Left colon (tissue), 2 donors: ENCODE results near the gene ABCA2. TPM values are rescaled to one million over a fixed set of nuclear protein-coding genes. Genes with fewer than 3 reads are reported as not detected.
A peak's percentile ranks its signal among the peaks of the same experiment; 100 is the strongest.
"Not testable (repeated sequence)": the region's sequence is repeated elsewhere in the genome, so short reads cannot be mapped to it uniquely, and the experiment has no call there.

ENCODE experiments used
- ATAC-seq: fragments of 200-7000 bp; cut with Tn5 transposase; one replicate; pipeline ENCODE4 v1.9.1; 2020; ENCODE audit warnings: mild to moderate bottlenecking, moderate library complexity
- DNase-seq, 2 donors: peaks; one replicate each; pipeline ENCODE4 v3.0.0-alpha.2; 2020
- intact Hi-C, 2 donors: fragments of 100-400 bp; cut with DNase I in 1 of 2; cut with micrococcal nuclease in 1 of 2; formaldehyde crosslinking; loops; one replicate each; pipeline versions ENCODE4 v1.11.2 to v1.14.0; 2022; cut with DNase I, micrococcal nuclease
- total RNA-seq, 2 donors: library from RNA; stranded (reverse); fragmentation: NEBNext Ultra II Directional; extraction: Animal tissue kit (Norgen Biotek cat#: 25700); gene quantifications; one replicate each; pipeline ENCODE4 v1.2.1, GENCODE V29; 2021
- donor health status: DM: no; HTN: no; CAD: no.
- donor health status: DM: yes; HTN: yes; CAD: no.

Gene ABCA2
- total RNA-seq, 2 donors from 2014 or later: 55.5 to 56.0 TPM

- DNase-seq (no peak), ATAC-seq (no peak)
- intact Hi-C loops: no loop called here
These were observed 37.4 kb upstream of the ABCA2 start for GRCh38 chr9:137065336-137065967.

GRCh38 chr9:137064880-137065164, 36.8 kb upstream of the ABCA2 start:
- ATAC-seq: no peak
- intact Hi-C loops: no loop called here
- DNase-seq: no peak

- DNase-seq (peak in 1 of 2 donors; percentile 79), ATAC-seq (peak; percentile 68)
- intact Hi-C loops: no loop called here
These were observed 36.2 kb upstream of the ABCA2 start for GRCh38 chr9:137064027-137064879.

GRCh38 chr9:137063311-137064026, 35.4 kb upstream of the ABCA2 start:
- intact Hi-C loops: no loop called here
- no peak for DNase-seq
- no peak for ATAC-seq

- DNase-seq, intact Hi-C loops, ATAC-seq: not testable (repeated sequence)
These were observed 34.8 kb upstream of the ABCA2 start for GRCh38 chr9:137062798-137063197.

GRCh38 chr9:137062384-137062783, 34.3 kb upstream of the ABCA2 start:
- DNase-seq: no peak
- intact Hi-C loops: no loop called here
- no peak for ATAC-seq

- ATAC-seq (no peak), DNase-seq (no peak)
- intact Hi-C loops: no loop called here
These were observed 30.6 kb upstream of the ABCA2 start for GRCh38 chr9:137058521-137059234.

GRCh38 chr9:137057545-137057944, 29.5 kb upstream of the ABCA2 start:
- intact Hi-C loops: no loop called here
- ATAC-seq: no peak
- DNase-seq: no peak

GRCh38 chr9:137056739-137057415, 28.8 kb upstream of the ABCA2 start:
- peak in 1 of 2 donors; percentile 51 for DNase-seq
- intact Hi-C loops: no loop called here
- peak; percentile 25 for ATAC-seq

GRCh38 chr9:137055385-137056364, 27.6 kb upstream of the ABCA2 start:
- peak; percentile 76 for ATAC-seq
- peak; percentile 94 to 96 for DNase-seq
- intact Hi-C loops: no loop called here

GRCh38 chr9:137054932-137055384, 26.9 kb upstream of the ABCA2 start:
- intact Hi-C loops: no loop called here
- peak; percentile 21 for ATAC-seq
- no peak for DNase-seq

GRCh38 chr9:137053944-137054931, 26.2 kb upstream of the ABCA2 start, which contains the start of gene ENTPD2:
ENTPD2 (minus strand) TSS chr9:137054061; CDS start chr9:137053997, 64 bp downstream.
- intact Hi-C loops: no loop called here
- DNase-seq: peak; percentile 77 to 87
- ATAC-seq: peak; percentile 65

- intact Hi-C loops: no loop called here
- DNase-seq (no peak), ATAC-seq (peak; percentile 35)
These were observed 25.2 kb upstream of the ABCA2 start for GRCh38 chr9:137052998-137053943.

- intact Hi-C loops: no loop called here
- ATAC-seq (no peak), DNase-seq (no peak)
These were observed 24.3 kb upstream of the ABCA2 start for GRCh38 chr9:137052293-137052692.

GRCh38 chr9:137051145-137051724, 23.2 kb upstream of the ABCA2 start:
- intact Hi-C loops: no loop called here
- DNase-seq (no peak), ATAC-seq (no peak)
